A673 (cell line): Measurements from ENCODE around the gene HOXB7. TPM values are rescaled to one million over a fixed set of nuclear protein-coding genes. Genes with fewer than 3 reads are reported as not detected.

Experiments used
- BruUV-seq: library from RNA; stranded (reverse); fragments of 400-500 nt; replicated peaks from 2 replicates; lab custom pipeline; 2021; lab: Mats Ljungman, UMichigan
- CTCF ChIA-PET: fragments of 300-600 bp; sonication (Branson Sonifier 250); formaldehyde crosslinking; loops from one replicate; lab custom pipeline; 2022; ENCODE audit warnings: antibody characterized with exemption; lab: Charles Lee
- POLR2A ChIA-PET: fragments of 300-600 bp; sonication (Branson Sonifier 250); formaldehyde crosslinking; loops from one replicate; lab custom pipeline; 2022; ENCODE audit warnings: antibody characterized with exemption; ENCODE audit not compliant: low non-redundant PET; lab: Charles Lee
- DNase-seq: peaks from one replicate; pipeline ENCODE4 v3.0.0-alpha.2; 2015; ENCODE audit warnings: low spot score
- H3K27ac ChIP-seq: fragments of 200-600 bp; sonication (generic); 2 replicates; pipeline ENCODE4 v1.5.1; 2016; ENCODE audit warnings: mixed run types, low read depth, mild to moderate bottlenecking, mixed read lengths, antibody characterized with exemption, low read length; ENCODE audit not compliant: poor library complexity, severe bottlenecking
- H3K27me3 ChIP-seq: fragments of 200-600 bp; sonication (generic); replicated peaks from 2 replicates; pipeline ENCODE4 v1.6.1; 2017; ENCODE audit warnings: mixed run types, low read depth, mild to moderate bottlenecking, mixed read lengths, antibody characterized with exemption, low read length; ENCODE audit not compliant: insufficient read depth, poor library complexity
- H3K36me3 ChIP-seq: fragments of 200-600 bp; sonication (generic); 2 replicates; pipeline ENCODE4 v1.6.1; 2016; ENCODE audit warnings: mixed run types, mild to moderate bottlenecking, mixed read lengths, antibody characterized with exemption, low read length; ENCODE audit not compliant: insufficient read depth, poor library complexity, severe bottlenecking
- H3K4me1 ChIP-seq: fragments of 200-600 bp; sonication (generic); 2 replicates; pipeline ENCODE4 v1.6.1; 2017; ENCODE audit warnings: mixed run types, mild to moderate bottlenecking, mixed read lengths, antibody characterized with exemption, low read length; ENCODE audit not compliant: insufficient read depth, poor library complexity, severe bottlenecking
- H3K4me3 ChIP-seq: fragments of 200-600 bp; sonication (generic); 2 replicates; pipeline ENCODE4 v1.5.1; 2016; ENCODE audit warnings: low read depth, mixed run types, mild to moderate bottlenecking, mixed read lengths, low read length; ENCODE audit not compliant: poor library complexity, severe bottlenecking
- H3K9me3 ChIP-seq: fragments of 200-600 bp; sonication (generic); 2 replicates; pipeline ENCODE4 v1.6.1; 2016; ENCODE audit warnings: mixed run types, low read depth, mild to moderate bottlenecking, mixed read lengths, antibody characterized with exemption, low read length; ENCODE audit not compliant: poor library complexity, severe bottlenecking
- EZH2 ChIP-seq: fragments of 200-600 bp; sonication (generic); IDR thresholded peaks from 2 replicates; pipeline ENCODE4 v1.6.1; 2017; ENCODE audit warnings: borderline replicate concordance, low read depth, mild to moderate bottlenecking, mixed read lengths, antibody characterized with exemption, low read length; ENCODE audit not compliant: poor library complexity, severe bottlenecking
- intact Hi-C: fragments of 100-400 bp; cut with micrococcal nuclease; formaldehyde crosslinking; loops from one replicate; pipeline ENCODE4 v1.10.0; 2022; ENCODE audit not compliant: unreplicated experiment
- total RNA-seq: library from RNA; stranded (reverse); gene quantifications from 2 replicates; pipeline ENCODE4 v1.2.3, GENCODE V29; 2021
- TF ChIP-seq, protein P1 (sequence below): fragments of 300-800, 200-600 bp; sonication (generic); conservative IDR thresholded peaks from 2 replicates; pipeline ENCODE4 v1.5.1; 2017; ENCODE audit warnings: low read depth, mild to moderate bottlenecking, antibody characterized with exemption, low read length, moderate library complexity, mixed read lengths

The HOXB7 gene
- total RNA-seq, 1 experiment from 2014 or later: 32.2 TPM

DNA sequence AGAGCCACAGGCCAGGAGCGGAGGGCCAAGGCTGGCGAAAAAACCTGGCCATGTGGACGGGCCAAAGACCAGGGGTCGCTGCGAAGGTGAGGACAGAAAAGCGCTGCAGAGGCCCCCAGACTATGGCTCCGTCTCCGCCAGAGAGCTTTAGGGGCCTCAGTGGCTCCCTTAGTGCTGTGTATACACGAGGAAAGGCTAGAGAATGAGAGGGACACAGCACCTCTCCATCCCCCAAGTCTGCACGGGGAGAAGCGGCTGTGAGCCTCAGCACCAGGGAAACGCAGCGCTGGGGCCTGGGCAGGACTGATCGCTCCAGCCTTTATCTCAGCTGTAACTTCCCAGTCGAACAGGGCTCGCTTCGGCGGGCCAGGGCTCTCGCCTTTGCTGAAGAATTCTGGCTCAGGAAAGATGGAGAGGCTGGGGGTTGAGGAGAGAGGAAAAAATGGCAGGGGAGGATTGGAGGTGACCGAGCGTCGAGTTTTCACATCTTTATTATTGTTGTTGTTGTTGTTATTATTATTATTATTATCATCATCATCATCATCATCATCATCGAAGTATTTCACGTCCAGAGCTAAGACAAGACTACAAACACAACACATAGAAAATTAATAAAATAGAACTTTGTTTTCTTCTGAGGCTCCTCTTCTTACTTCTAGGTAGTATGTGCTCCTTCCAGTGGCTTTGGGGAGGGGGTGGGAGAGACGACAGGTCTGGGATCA is 15.4 kb downstream of the HOXB7 start:
- H3K27ac ChIP-seq: no peak overlapping the region
- intact Hi-C loops: no loop called here
- no peak overlapping the region for H3K4me3 ChIP-seq

DNA sequence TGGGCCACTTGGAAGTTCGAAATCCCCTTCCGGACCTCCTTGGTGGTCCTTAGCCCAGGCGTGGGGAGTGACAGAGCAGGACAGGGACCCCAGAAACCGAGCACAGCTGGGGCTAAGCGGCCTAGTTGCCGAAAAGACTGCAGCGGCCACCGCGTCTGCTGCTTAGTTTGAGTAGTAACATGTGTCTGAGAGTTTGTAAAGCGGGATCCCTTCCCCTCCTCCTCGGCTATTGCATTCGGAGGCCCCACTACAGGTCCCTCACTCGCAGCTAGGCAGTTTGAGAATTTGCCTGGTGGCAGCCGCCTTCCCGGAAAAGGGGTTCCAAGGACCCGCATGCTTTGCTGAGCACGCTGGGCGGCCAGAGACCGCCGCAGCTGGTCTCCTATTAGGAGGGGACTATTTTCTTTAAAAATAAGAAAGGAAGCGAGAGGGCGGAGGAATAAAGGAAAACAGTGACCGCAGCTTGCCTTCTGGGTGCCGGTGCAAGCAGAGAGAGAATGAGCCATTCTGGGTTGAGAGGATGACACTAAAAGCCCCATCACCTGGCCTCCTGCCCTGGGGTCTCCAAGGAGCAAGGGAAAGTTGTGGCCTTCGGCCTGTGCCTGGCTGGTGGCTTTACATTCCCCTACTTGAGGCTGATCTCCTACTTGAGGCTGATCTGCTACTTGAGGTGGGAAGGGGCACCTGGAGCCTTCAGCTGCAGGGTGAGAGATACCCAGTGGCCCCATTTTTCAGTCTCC is 16.1 kb downstream of the HOXB7 start:
- H3K4me3 ChIP-seq: no peak overlapping the region
- TF ChIP-seq EZH2: no peak
- TF ChIP-seq, protein P1, sequence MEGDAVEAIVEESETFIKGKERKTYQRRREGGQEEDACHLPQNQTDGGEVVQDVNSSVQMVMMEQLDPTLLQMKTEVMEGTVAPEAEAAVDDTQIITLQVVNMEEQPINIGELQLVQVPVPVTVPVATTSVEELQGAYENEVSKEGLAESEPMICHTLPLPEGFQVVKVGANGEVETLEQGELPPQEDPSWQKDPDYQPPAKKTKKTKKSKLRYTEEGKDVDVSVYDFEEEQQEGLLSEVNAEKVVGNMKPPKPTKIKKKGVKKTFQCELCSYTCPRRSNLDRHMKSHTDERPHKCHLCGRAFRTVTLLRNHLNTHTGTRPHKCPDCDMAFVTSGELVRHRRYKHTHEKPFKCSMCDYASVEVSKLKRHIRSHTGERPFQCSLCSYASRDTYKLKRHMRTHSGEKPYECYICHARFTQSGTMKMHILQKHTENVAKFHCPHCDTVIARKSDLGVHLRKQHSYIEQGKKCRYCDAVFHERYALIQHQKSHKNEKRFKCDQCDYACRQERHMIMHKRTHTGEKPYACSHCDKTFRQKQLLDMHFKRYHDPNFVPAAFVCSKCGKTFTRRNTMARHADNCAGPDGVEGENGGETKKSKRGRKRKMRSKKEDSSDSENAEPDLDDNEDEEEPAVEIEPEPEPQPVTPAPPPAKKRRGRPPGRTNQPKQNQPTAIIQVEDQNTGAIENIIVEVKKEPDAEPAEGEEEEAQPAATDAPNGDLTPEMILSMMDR: no peak
- intact Hi-C loops: no loop called here
- DNase-seq: no peak
- H3K27me3 ChIP-seq: no peaks in the 10 kb centered on the region
- peaks cover 12% of the 10 kb centered on the region for H3K36me3 ChIP-seq
- peak overlapping the region; percentile 77 for H3K27ac ChIP-seq
- POLR2A ChIA-PET: no interaction called here
- peaks cover 36% of the 10 kb centered on the region for H3K4me1 ChIP-seq
- no TSS peak for BruUV-seq
- CTCF ChIA-PET: interaction anchor here (0.6 to 0.8 kb wide), 4 partner anchors 53 to 368 kb away, joined by 3 to 4 read pairs (median 4); no protein-coding TSS in a partner anchor
- H3K9me3 ChIP-seq: no peaks in the 10 kb centered on the region

More for the DNA sequence above, 15.4 kb downstream of the HOXB7 start:
- POLR2A ChIA-PET: interaction anchor here (0.7 kb wide), 1 partner anchor 337 kb away, joined by 14 read pairs; no protein-coding TSS in a partner anchor
- Histone ChIP-seq H3K4me1 (peaks cover 36% of the 10 kb centered on the region), H3K36me3 (peaks cover 12% of the 10 kb centered on the region), H3K9me3 (no peaks in the 10 kb centered on the region), H3K27me3 (no peaks in the 10 kb centered on the region)
- DNase-seq: no peak
- CTCF ChIA-PET: interaction anchor here (0.6 kb wide), 1 partner anchor 227 kb away, joined by 13 read pairs; no protein-coding TSS in a partner anchor
- no TSS peak for BruUV-seq
- TF ChIP-seq, protein P1: no peak
- no peak for TF ChIP-seq EZH2

DNA sequence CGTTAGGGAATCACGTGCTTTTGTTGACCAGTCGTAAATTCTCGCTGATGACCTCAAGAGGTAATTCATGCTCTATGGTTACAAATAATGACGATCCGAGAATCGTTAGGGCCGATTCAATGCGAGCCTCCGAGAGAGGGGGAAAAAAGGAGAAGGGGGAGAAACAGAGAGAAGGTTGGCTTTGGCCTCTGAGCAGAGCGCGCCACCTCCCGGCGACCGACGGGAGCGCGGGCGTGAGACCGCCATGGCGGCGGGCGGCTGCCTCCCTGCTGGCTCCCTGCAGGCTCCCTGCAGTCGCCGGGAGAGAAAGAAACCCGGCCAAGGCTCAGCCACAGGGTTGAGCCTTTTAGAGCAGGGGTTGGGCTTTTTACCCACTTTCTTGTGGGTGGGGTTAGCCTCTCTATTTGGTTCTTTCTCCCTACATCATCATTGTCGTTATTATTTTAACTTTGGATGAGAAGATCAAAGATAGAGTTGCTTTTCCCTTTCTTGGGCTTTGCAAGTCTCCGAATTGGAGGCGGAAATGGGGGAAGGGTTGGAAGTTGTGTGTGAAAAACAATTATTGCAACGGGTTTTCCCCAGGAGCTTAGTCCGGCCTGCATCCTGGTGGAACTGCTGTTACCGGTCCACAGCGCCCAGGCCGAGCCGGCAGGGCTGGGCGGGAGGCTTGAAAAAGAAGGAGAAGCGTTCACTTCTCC is 16.8 kb downstream of the HOXB7 start:
- DNase-seq: peak; percentile 93
- no peak for TF ChIP-seq EZH2
- TF ChIP-seq, protein P1: peak; percentile 96
- intact Hi-C loops: no loop called here
- peak overlapping the region; percentile 77 for H3K27ac ChIP-seq
- ChIA-PET CTCF (interaction anchor here (0.6 to 0.8 kb wide), 5 partner anchors 52 to 367 kb away, joined by 3 to 5 read pairs (median 4); no protein-coding TSS in a partner anchor), POLR2A (no interaction called here)
- H3K4me1 ChIP-seq: peaks cover 42% of the 10 kb centered on the region
- peaks cover 12% of the 10 kb centered on the region for H3K36me3 ChIP-seq
- no peaks in the 10 kb centered on the region for H3K27me3 ChIP-seq
- BruUV-seq: no TSS peak
- peak overlapping the region; percentile 5 for H3K4me3 ChIP-seq
- H3K9me3 ChIP-seq: no peaks in the 10 kb centered on the region
